Endothelial cell of umbilical vein (primary cell): ENCODE measurements around the gene MTRR. TPM values are rescaled to one million over a fixed set of nuclear protein-coding genes. Genes with fewer than 3 reads are reported as not detected.

Source experiments
- BruUV-seq: library from RNA; stranded (reverse); fragments of 400-500 nt; replicated peaks from 2 replicates; lab custom pipeline; 2021; lab: Mats Ljungman, UMichigan
- CTCF ChIA-PET: fragments of 300-600, 350-600 bp; sonication (Branson Sonifier 250); formaldehyde crosslinking; loops from one replicate; lab custom pipeline; 2021; ENCODE audit warnings: antibody characterized with exemption, inconsistent platforms; lab: Charles Lee
- POLR2A ChIA-PET: fragments of 300-600, 350-600 bp; sonication (Branson Sonifier 250); formaldehyde crosslinking; loops from one replicate; lab custom pipeline; 2021; ENCODE audit warnings: antibody characterized with exemption, inconsistent platforms; lab: Charles Lee
- DNase-seq: peaks from one replicate; pipeline ENCODE4 v3.0.0-alpha.2; 2011; ENCODE audit warnings: low read depth, low spot score
- FAIRE-seq: peaks from 2 replicates; lab custom pipeline; 2011; peaks lifted over from hg19 to GRCh38; lab: Jason Lieb, UNC
- H2AFZ ChIP-seq: 2 replicates; pipeline ENCODE4 v1.6.0; 2012; ENCODE audit warnings: low read depth, low read length, control low read depth, inconsistent platforms
- H3K27ac ChIP-seq: 2 replicates; pipeline ENCODE4 v1.5.1; 2011; ENCODE audit warnings: low read depth, mild to moderate bottlenecking, control low read depth, low read length, moderate library complexity; ENCODE audit not compliant: insufficient read depth
- H3K27me3 ChIP-seq, 2 experiments: 2 replicates each; pipeline versions ENCODE4 v1.6.0 to v1.6.1; 2011; ENCODE audit warnings: low read length in 2 of 2, mixed read lengths in 1 of 2; ENCODE audit not compliant: control insufficient read depth in 2 of 2, insufficient read depth in 2 of 2
- H3K36me3 ChIP-seq, 2 experiments: 2 replicates in 1 of 2; 3 replicates in 1 of 2; pipeline ENCODE4 v1.5.1; 2011; ENCODE audit warnings: low read length in 2 of 2, mild to moderate bottlenecking in 1 of 2, moderate library complexity in 1 of 2; ENCODE audit not compliant: control insufficient read depth in 2 of 2, insufficient read depth in 2 of 2; ENCODE audit errors: extremely low read depth in 1 of 2
- H3K4me1 ChIP-seq: 3 replicates; pipeline ENCODE4 v1.5.1; 2011; ENCODE audit warnings: mild to moderate bottlenecking, low read length; ENCODE audit not compliant: control insufficient read depth, insufficient read depth; ENCODE audit errors: extremely low read depth
- H3K4me2 ChIP-seq: 2 replicates; pipeline ENCODE4 v1.6.1; 2011; ENCODE audit warnings: low read length, control low read depth, mixed read lengths; ENCODE audit not compliant: insufficient read depth
- H3K4me3 ChIP-seq, 3 experiments: fragments of 200-600 bp in 1 of 3; sonication (generic), shearing (Covaris generic) in 1 of 3; replicated peaks in 1 of 3; 2 replicates each; pipeline ENCODE4 v1.5.1; 2011 to 2016; ENCODE audit warnings: control low read depth in 3 of 3, low read length in 3 of 3, mild to moderate bottlenecking in 2 of 3, inconsistent platforms in 1 of 3, low read depth in 1 of 3, moderate library complexity in 1 of 3; ENCODE audit not compliant: insufficient read depth in 1 of 3
- H3K79me2 ChIP-seq: 2 replicates; pipeline ENCODE4 v1.6.0; 2012; ENCODE audit warnings: low read length, inconsistent platforms; ENCODE audit not compliant: control insufficient read depth, insufficient read depth
- H3K9ac ChIP-seq: replicated peaks from 2 replicates; pipeline ENCODE3; 2011; ENCODE audit warnings: low read length, control low read depth; ENCODE audit not compliant: insufficient read depth; ENCODE audit errors: extremely low read depth
- H3K9me1 ChIP-seq: replicated peaks from 3 replicates; pipeline ENCODE4 v1.6.0; 2011; ENCODE audit warnings: mild to moderate bottlenecking, low read length; ENCODE audit not compliant: control insufficient read depth, insufficient read depth; ENCODE audit errors: extremely low read depth
- H3K9me3 ChIP-seq: replicated peaks from 2 replicates; pipeline ENCODE4 v1.5.1; 2012; ENCODE audit warnings: low read length, inconsistent platforms; ENCODE audit not compliant: control insufficient read depth, insufficient read depth
- H4K20me1 ChIP-seq: replicated peaks from 2 replicates; pipeline ENCODE3; 2011; ENCODE audit warnings: mild to moderate bottlenecking, low read length; ENCODE audit not compliant: control insufficient read depth, insufficient read depth; ENCODE audit errors: extremely low read depth
- CTCF ChIP-seq, 2 donors: IDR thresholded peaks; 1 replicate in 1 of 2; 2 replicates in 1 of 2; pipeline ENCODE4 v1.5.1; 2011; ENCODE audit warnings: low read length in 2 of 2, mild to moderate bottlenecking in 2 of 2, moderate library complexity in 2 of 2, control low read depth in 1 of 2, inconsistent platforms in 1 of 2, low read depth in 1 of 2; ENCODE audit not compliant: insufficient read depth in 1 of 2; ENCODE audit errors: extremely low read depth in 1 of 2
- EZH2 ChIP-seq: IDR thresholded peaks from 2 replicates; pipeline ENCODE4 v1.6.1; 2012; ENCODE audit warnings: borderline replicate concordance, low read depth, mild to moderate bottlenecking, moderate library complexity, low read length, inconsistent platforms; ENCODE audit not compliant: severe bottlenecking
- FOS ChIP-seq: IDR thresholded peaks from 2 replicates; pipeline ENCODE4 v1.6.1; 2011; ENCODE audit warnings: mild to moderate bottlenecking, low read length, moderate library complexity, borderline replicate concordance; ENCODE audit not compliant: insufficient read depth
- GATA2 ChIP-seq: IDR thresholded peaks from 2 replicates; pipeline ENCODE4 v1.7.0; 2011; ENCODE audit warnings: low read depth, mild to moderate bottlenecking, moderate library complexity, mixed read lengths, low read length; ENCODE audit not compliant: insufficient read length, insufficient read depth
- JUN ChIP-seq: IDR thresholded peaks from 2 replicates; pipeline ENCODE4 v1.6.1; 2011; ENCODE audit warnings: borderline replicate concordance, low read depth; ENCODE audit not compliant: insufficient read length, insufficient read depth
- MAX ChIP-seq: IDR thresholded peaks from 2 replicates; pipeline ENCODE4 v1.6.1; 2011; ENCODE audit not compliant: insufficient read depth, insufficient read length
- MYC ChIP-seq: IDR thresholded peaks from one replicate; pipeline ENCODE4 v1.6.1; 2011; ENCODE audit warnings: mild to moderate bottlenecking, low read depth, low read length
- POLR2A ChIP-seq: IDR thresholded peaks from 2 replicates; pipeline ENCODE4 v1.6.1; 2012; ENCODE audit warnings: low read depth, mild to moderate bottlenecking, control low read depth, low read length
- POLR2AphosphoS5 ChIP-seq: IDR thresholded peaks from 2 replicates; pipeline ENCODE4 v1.6.1; 2012; ENCODE audit warnings: low read depth, mild to moderate bottlenecking, control low read depth, low read length, moderate library complexity; ENCODE audit not compliant: insufficient read depth
- dilution Hi-C: fragments of 300-500 bp; cut with MboI; formaldehyde crosslinking; loops from one replicate; pipeline ENCODE4 v1.15.0; 2019; ENCODE audit warnings: low sequenced_read_pairs; ENCODE audit not compliant: extremely low pct_ligation_motif_present
- intact Hi-C: fragments of 100-400 bp; cut with micrococcal nuclease; formaldehyde crosslinking; loops from one replicate; pipeline ENCODE4 v1.10.0; 2022
- polyA plus RNA-seq, 4 experiments: library from polyadenylated mRNA; depleted of rRNA in 3 of 4; stranded (reverse) in 3 of 4; unstranded in 1 of 4; fragments of >200 nt; gene quantifications; 2 replicates each; pipeline versions ENCODE4 v1.2.1 to v1.2.3, GENCODE V29; 2011 to 2012; ENCODE audit warnings: missing spikeins in 1 of 4
- total RNA-seq: library from RNA; stranded (reverse); gene quantifications from 2 replicates; pipeline ENCODE4 v1.2.3, GENCODE V29; 2021

Gene MTRR
- total and polyA plus RNA-seq, 2 donors (not counting 3 experiments of a cell fraction or from before 2014, with no cell fraction given): 24.3 to 37.1 TPM

- peaks cover 8% of the 10 kb centered on the region for H3K4me1 ChIP-seq
- H4K20me1 ChIP-seq: no peaks in the 10 kb centered on the region
- DNase-seq (no peak), FAIRE-seq (no peak)
- intact Hi-C loops: no loop called here
- H3K9me1 ChIP-seq: no peaks in the 10 kb centered on the region
- no peak overlapping the region for H2AFZ ChIP-seq
- BruUV-seq: no TSS peak
- CTCF ChIA-PET: no interaction called here
- POLR2A ChIA-PET: no interaction called here
- H3K9ac ChIP-seq: no peak overlapping the region
- H3K9me3 ChIP-seq: no peaks in the 10 kb centered on the region
- no peaks in the 10 kb centered on the region for H3K79me2 ChIP-seq
- TF ChIP-seq JUN: no peak
- no peak for TF ChIP-seq EZH2
- TF ChIP-seq POLR2A: no peak
- no peak overlapping the region for H3K4me2 ChIP-seq
- no peak overlapping the region for H3K27ac ChIP-seq
- dilution Hi-C loops: no loop called here
- H3K4me3 ChIP-seq: no peak overlapping the region
- H3K36me3 ChIP-seq: peaks cover 7 to 15% of the 10 kb centered on the region in 2 experiments
- no peaks in the 10 kb centered on the region for H3K27me3 ChIP-seq
Observed at GRCh38 chr5:7902201-7902600, 33.3 kb downstream of the MTRR start.

GRCh38 chr5:7902666-7903625 lies 34.0 kb downstream of the MTRR start:
- DNase-seq (no peak), FAIRE-seq (no peak)
- no peak overlapping the region for H3K4me3 ChIP-seq
- POLR2A ChIA-PET: no interaction called here
- no peaks in the 10 kb centered on the region for H3K9me3 ChIP-seq
- peaks cover 8% of the 10 kb centered on the region for H3K4me1 ChIP-seq
- H3K79me2 ChIP-seq: no peaks in the 10 kb centered on the region
- dilution Hi-C loops: no loop called here
- CTCF ChIA-PET: no interaction called here
- H3K4me2 ChIP-seq: no peak overlapping the region
- no peaks in the 10 kb centered on the region for H3K9me1 ChIP-seq
- intact Hi-C loops: no loop called here
- no peak overlapping the region for H3K27ac ChIP-seq
- H3K9ac ChIP-seq: no peak overlapping the region
- H3K36me3 ChIP-seq: peaks cover 5 to 15% of the 10 kb centered on the region in 2 experiments
- no peak overlapping the region for H2AFZ ChIP-seq
- TF ChIP-seq FOS (no peak), MAX (no peak), MYC (no peak), POLR2AphosphoS5 (no peak), EZH2 (no peak), JUN (no peak), GATA2 (no peak), CTCF (IDR thresholded peaks at IDR 0.05; ENCODE audit: extremely low read depth in 1 of 2, insufficient read depth in 1 of 2, low read depth in 1 of 2, low read length in 2 of 2) (no peak), POLR2A (no peak)
- H4K20me1 ChIP-seq: no peaks in the 10 kb centered on the region
- no TSS peak for BruUV-seq
- H3K27me3 ChIP-seq: no peaks in the 10 kb centered on the region
